ENCODE results near the gene URAD.
A peak's percentile ranks its signal among the peaks of the same experiment; 100 is the strongest.

The URAD gene

DNA sequence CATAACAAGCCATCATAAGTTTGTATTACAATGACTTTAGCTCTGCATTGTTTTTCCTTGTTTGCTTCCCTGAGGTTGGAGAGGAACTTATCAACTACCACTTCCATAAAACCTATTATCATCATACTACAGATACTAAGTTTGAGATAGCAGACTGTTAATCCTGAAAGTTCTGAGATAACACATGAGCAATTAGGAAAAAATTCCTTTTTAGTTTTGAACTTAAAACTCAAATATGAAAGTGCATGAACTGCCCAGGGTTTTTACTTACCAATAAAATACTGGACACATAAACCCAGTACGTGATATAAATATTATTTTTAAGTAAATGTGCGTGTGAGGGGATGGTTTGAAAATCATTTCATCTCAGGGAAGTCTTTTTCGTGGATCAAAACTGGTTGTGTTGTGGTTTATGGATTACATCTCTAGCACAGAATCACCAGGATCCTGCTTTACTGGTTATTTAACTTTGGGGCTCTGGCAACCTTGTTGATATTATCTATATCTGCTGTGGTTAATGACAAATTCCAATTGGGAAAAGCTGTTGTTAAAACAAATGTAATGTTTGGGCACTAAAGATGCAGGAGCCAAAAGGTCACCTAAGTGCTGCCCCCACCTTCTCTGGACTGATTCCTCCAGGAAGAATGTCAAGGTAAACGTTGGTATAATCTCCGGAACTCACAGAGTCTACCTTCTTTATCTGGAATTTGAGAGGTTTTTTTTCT is 31.8 kb downstream of the URAD start:
- DNase-seq (ENCODE audit: low read depth) = no peak

- DNase-seq (ENCODE audit: low read depth) = no peak
Measured at GRCh38 chr13:27955014-27955591, 33.4 kb downstream of the URAD start.

DNA sequence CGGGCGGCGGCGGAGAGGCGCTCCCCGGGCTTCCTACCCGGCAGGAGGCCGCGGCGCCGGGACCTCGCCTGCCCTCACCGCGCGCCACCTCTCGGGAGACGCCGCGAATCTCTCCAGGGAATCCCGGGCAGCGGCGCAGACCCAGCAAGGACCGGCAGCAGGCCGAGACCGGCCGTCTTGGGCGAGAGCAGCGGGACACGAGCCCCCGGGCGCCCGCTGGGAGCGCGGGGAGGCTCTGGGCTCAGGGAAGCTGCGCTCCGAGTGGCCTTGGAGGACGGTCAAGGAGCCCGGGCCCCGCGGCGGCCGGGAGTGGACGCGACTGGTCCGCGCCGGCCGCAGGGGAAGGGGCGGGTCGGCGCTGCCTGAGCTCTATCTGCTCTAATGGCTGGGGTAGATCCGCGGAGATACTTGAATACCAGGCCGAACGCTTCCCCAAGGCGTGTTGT is 34.1 kb downstream of the URAD start:
- DNase-seq (ENCODE audit: low read depth) = no peak

DNA sequence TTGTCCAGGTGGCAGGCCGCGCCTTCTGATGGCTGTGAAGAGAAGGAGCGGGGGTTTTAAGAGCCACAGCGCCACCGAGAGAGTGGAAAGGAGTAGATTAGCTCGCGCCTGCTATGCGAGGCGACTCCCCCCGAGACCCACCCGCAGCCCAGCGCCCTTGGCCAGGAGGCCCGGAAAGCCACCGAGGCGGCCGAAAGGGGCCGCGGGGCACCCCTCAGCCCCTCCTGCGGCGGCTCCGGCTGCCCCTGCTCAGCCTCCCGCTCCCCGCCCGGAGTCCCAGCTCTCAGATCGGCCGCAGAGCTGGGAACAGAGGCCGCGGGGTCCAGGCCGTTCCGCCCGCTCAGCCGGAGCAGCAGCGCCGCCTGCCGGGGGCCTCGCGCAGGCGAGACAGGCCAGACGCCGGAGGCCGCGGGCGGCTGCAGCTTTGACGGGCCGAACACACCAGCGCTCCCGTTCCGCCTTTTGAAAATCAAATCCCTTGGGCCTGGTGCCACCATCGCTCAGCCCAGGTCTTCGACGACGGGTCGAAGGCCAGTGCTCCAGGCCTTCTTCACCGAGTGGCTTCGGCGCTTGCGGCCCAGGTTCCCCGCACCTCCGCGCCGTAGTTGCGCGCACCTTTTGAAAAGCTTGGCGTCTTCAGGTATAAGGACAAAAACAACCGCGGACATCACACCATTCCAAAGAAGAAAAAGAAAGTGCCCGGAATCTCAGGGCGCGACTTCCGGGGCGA is 34.7 kb downstream of the URAD start:
- peak; percentile 26 for DNase-seq (ENCODE audit: low read depth)

GRCh38 chr13:27952876-27953675 is 35.4 kb downstream of the URAD start:
- DNase-seq (ENCODE audit: low read depth) = no peak

GRCh38 chr13:27942972-27943371 is 45.5 kb downstream of the URAD start:
- no peak for DNase-seq (ENCODE audit: low read depth)

- no peak for DNase-seq (ENCODE audit: low read depth)
Measured at GRCh38 chr13:27933580-27934328, 54.7 kb downstream of the URAD start.

- DNase-seq (ENCODE audit: low read depth) = no peak
Measured at GRCh38 chr13:27933118-27933517, 55.4 kb downstream of the URAD start.

GRCh38 chr13:27929868-27930267 is 58.6 kb downstream of the URAD start:
- no peak for DNase-seq (ENCODE audit: low read depth)

DNA sequence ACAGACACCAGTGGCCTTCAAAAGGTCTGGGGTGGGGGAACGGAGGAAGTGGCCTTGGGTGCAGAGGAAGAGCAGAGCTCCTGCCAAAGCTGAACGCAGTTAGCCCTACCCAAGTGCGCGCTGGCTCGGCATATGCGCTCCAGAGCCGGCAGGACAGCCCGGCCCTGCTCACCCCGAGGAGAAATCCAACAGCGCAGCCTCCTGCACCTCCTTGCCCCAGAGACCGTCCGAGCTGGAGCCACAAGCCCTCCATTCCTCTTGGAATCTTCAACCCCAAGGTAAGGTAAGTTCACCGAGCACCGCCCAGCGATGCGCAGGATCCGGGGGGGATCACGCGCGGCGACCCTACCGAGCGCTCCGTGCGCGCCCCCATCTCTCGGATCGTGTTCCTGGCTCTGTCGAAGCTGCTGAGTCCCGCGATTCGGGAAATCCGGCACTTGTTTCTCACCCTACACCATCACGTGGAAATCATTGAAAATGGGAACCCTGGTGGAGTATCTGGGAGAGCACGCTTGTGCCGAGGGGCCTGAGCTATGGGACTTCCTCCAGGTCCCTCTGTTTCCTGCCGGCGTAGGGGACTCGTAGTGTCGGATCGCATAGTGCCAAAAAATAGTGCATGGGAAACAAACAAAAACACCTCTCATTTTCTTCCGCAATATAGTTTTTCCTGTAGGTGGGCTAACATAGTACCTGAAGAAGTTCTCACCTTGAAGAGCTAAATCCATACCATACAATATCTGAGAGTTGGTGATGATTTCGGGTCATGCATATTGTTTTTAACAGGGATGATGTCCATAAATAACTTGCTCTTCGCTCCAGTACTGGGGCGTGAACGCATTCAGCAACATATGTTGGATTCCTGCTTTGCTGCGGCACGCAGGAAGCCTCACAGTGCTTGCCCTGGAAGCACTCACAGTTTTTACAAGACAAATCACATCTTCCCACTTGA is 59.4 kb downstream of the URAD start:
- no peak for DNase-seq (ENCODE audit: low read depth)

DNA sequence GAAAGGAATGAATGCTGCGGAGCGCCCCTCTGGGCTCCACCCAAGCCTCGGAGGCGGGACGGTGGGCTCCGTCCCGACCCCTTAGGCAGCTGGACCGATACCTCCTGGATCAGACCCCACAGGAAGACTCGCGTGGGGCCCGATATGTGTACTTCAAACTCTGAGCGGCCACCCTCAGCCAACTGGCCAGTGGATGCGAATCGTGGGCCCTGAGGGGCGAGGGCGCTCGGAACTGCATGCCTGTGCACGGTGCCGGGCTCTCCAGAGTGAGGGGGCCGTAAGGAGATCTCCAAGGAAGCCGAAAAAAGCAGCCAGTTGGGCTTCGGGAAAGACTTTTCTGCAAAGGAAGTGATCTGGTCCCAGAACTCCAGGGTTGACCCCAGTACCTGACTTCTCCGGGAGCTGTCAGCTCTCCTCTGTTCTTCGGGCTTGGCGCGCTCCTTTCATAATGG is 60.1 kb downstream of the URAD start:
- no peak for DNase-seq (ENCODE audit: low read depth)
